ENCODE results near the gene RAB19.
"Not testable (repeated sequence)": the region's sequence is repeated elsewhere in the genome, so short reads cannot be mapped to it uniquely, and the experiment has no call there.

The RAB19 gene

GRCh38 chr7:140402178-140402835, 1.6 kb upstream of the RAB19 start:
- peak; percentile 56 for DNase-seq

- DNase-seq: no peak
Measured at GRCh38 chr7:140404565-140405065, 757 bp downstream of the RAB19 start.

- DNase-seq: no peak
Measured at GRCh38 chr7:140415361-140415760, 11.5 kb downstream of the RAB19 start.

GRCh38 chr7:140415816-140416215, 12.0 kb downstream of the RAB19 start:
- DNase-seq: not testable (repeated sequence)

- DNase-seq: no peak
Measured at GRCh38 chr7:140416560-140416959, 12.7 kb downstream of the RAB19 start.

GRCh38 chr7:140417456-140418155, 13.7 kb downstream of the RAB19 start:
- no peak for DNase-seq

- DNase-seq: not testable (repeated sequence)
Measured at GRCh38 chr7:140418156-140418472, 14.3 kb downstream of the RAB19 start.

- DNase-seq: no peak
Measured at GRCh38 chr7:140418653-140419052, 14.8 kb downstream of the RAB19 start.

- DNase-seq: no peak
Measured at GRCh38 chr7:140421521-140421920, 17.7 kb downstream of the RAB19 start.

- DNase-seq: no peak
Measured at GRCh38 chr7:140423501-140423900, 19.6 kb downstream of the RAB19 start.

- DNase-seq: no peak
Measured at GRCh38 chr7:140425718-140426117, 21.9 kb downstream of the RAB19 start.

- DNase-seq: no peak
Measured at GRCh38 chr7:140426130-140426529, 22.3 kb downstream of the RAB19 start.

- no peak for DNase-seq
Measured at GRCh38 chr7:140433396-140433795, 29.5 kb downstream of the RAB19 start.

GRCh38 chr7:140435252-140435895, 31.5 kb downstream of the RAB19 start:
- DNase-seq: no peak

GRCh38 chr7:140439359-140439758, 35.5 kb downstream of the RAB19 start:
- DNase-seq: no peak

- DNase-seq: no peak
Measured at GRCh38 chr7:140440593-140440992, 36.7 kb downstream of the RAB19 start.

GRCh38 chr7:140441519-140441918, 37.7 kb downstream of the RAB19 start:
- DNase-seq: no peak

GRCh38 chr7:140446467-140446866, 42.6 kb downstream of the RAB19 start:
- no peak for DNase-seq

- no peak for DNase-seq
Measured at GRCh38 chr7:140447841-140448240, 44.0 kb downstream of the RAB19 start.

- no peak for DNase-seq
Measured at GRCh38 chr7:140448781-140449480, 45.1 kb downstream of the RAB19 start.

- DNase-seq: no peak
Measured at GRCh38 chr7:140451716-140452115, 47.9 kb downstream of the RAB19 start.

GRCh38 chr7:140453273-140453672, 49.4 kb downstream of the RAB19 start:
- no peak for DNase-seq
